HEK293T (cell line): ENCODE data around the gene PZP.

ENCODE experiments used
- SP1 ChIP-seq: fragments of 450-650 bp; IDR thresholded peaks from 2 replicates; pipeline ENCODE4 v1.6.1; 2017
- ZNF384 ChIP-seq: fragments of 450-650 bp; IDR thresholded peaks from 2 replicates; pipeline ENCODE4 v1.6.1; 2016

GRCh38 chr12:9143929-9144729 lies 64.1 kb downstream of the PZP start:
- no peak for TF ChIP-seq ZNF384
- no peak for TF ChIP-seq SP1
